Mesothelial cell of epicardium (in vitro differentiated cells): ENCODE data around the gene CPHXL2. TPM values are rescaled to one million over a fixed set of nuclear protein-coding genes. Genes with fewer than 3 reads are reported as not detected.

Experiments used
- DNase-seq, 2 experiments: peaks; one replicate each; pipeline ENCODE4 v3.0.0; 2021; ENCODE audit warnings: low spot score in 2 of 2; ENCODE audit not compliant: unreplicated experiment in 2 of 2
- H3K27ac Mint-ChIP-seq: 2 replicates; pipeline ENCODE4 v1.8.0; 2021; ENCODE audit warnings: mixed read lengths
- H3K27me3 Mint-ChIP-seq: 2 replicates; pipeline ENCODE4 v1.8.0; 2021; ENCODE audit warnings: low read depth, mixed read lengths
- H3K36me3 Mint-ChIP-seq: 2 replicates; pipeline ENCODE4 v1.8.0; 2021; ENCODE audit warnings: mixed read lengths
- H3K4me1 Mint-ChIP-seq: 2 replicates; pipeline ENCODE4 v1.8.0; 2021; ENCODE audit warnings: mixed read lengths
- H3K4me3 Mint-ChIP-seq: 2 replicates; pipeline ENCODE4 v1.8.0; 2021; ENCODE audit warnings: mild to moderate bottlenecking, moderate library complexity, mixed read lengths
- H3K9me3 Mint-ChIP-seq: 2 replicates; pipeline ENCODE4 v1.8.0; 2021; ENCODE audit warnings: mixed read lengths
- total RNA-seq: library from RNA; stranded (reverse); gene quantifications from 3 replicates; pipeline ENCODE4 v1.2.1, GENCODE V29; 2021
- TF ChIP-seq, protein P1 (sequence below): fragments of 200-600 bp; sonication (generic); IDR thresholded peaks from one replicate; pipeline ENCODE4 v1.5.0; 2021; ENCODE audit warnings: antibody characterized with exemption; ENCODE audit not compliant: unreplicated experiment

Gene CPHXL2
- not detected in 3 replicates for total RNA-seq

DNA sequence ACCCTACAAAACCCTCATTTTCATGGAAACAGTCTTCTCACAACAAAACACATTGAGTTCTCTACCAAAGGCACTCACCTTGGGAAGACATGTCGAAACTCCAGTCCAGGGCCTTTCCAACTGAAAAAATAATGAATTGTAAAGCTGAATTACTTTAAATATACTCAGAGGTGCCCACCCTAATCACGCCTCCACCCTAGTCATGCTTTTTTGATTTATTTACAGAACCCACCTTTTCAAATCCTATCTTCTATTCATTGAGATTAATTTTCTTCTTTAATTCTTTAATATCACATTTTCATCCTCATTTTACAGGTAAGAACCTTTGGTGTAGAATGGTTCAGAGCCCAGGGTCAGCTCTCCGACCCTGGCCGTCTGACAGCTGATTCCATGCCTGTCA lies at the start of gene CPHXL2:
CPHXL2 (minus strand) TSS at position 101 of the 400 bp plus-strand sequence; CDS start at position 91, 10 bp downstream.
- TF ChIP-seq, protein P1, sequence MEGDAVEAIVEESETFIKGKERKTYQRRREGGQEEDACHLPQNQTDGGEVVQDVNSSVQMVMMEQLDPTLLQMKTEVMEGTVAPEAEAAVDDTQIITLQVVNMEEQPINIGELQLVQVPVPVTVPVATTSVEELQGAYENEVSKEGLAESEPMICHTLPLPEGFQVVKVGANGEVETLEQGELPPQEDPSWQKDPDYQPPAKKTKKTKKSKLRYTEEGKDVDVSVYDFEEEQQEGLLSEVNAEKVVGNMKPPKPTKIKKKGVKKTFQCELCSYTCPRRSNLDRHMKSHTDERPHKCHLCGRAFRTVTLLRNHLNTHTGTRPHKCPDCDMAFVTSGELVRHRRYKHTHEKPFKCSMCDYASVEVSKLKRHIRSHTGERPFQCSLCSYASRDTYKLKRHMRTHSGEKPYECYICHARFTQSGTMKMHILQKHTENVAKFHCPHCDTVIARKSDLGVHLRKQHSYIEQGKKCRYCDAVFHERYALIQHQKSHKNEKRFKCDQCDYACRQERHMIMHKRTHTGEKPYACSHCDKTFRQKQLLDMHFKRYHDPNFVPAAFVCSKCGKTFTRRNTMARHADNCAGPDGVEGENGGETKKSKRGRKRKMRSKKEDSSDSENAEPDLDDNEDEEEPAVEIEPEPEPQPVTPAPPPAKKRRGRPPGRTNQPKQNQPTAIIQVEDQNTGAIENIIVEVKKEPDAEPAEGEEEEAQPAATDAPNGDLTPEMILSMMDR: no peak
- H3K4me3 Mint-ChIP-seq: no peak within 1 kb of the TSS
- H3K36me3 Mint-ChIP-seq: peaks cover under 1% of the 10 kb centered on the region
- no peaks in the 10 kb centered on the region for H3K27me3 Mint-ChIP-seq
- DNase-seq: no peak
- H3K27ac Mint-ChIP-seq: no peak within 1 kb of the TSS
- peaks cover under 1% of the 10 kb centered on the region for H3K9me3 Mint-ChIP-seq
- H3K4me1 Mint-ChIP-seq: no peaks in the 10 kb centered on the region

DNA sequence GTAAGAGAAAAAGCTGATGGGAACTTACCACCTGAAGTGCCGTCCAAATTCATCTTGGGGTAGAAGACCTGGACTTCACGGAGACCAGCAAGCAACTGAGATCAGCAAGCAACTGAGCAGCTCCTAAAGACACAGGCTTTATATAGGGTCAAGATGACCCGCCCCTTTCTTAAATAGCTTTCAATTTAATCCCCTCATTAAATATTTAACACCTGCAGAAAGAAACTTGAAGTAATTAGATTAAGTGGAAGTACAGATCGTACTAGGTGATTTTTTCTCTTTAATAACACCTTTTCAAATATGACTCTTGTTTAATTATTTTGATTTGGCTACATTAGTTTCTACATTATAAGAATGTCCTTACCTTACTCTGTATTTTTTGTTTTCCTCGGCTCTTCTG lies 49.6 kb upstream of the CPHXL2 start, which contains the start of gene CPHXL:
CPHXL (minus strand) TSS at position 101 of the 400 bp plus-strand sequence; CDS start at position 53, 48 bp downstream.
- Mint-ChIP-seq H3K4me3 (no peak within 1 kb of the TSS), H3K27me3 (no peaks in the 10 kb centered on the region), H3K27ac (no peak within 1 kb of the TSS), H3K36me3 (no peaks in the 10 kb centered on the region), H3K9me3 (peaks cover 20% of the 10 kb centered on the region), H3K4me1 (no peaks in the 10 kb centered on the region)
- no peak for DNase-seq
- TF ChIP-seq, protein P1: no peak

DNA sequence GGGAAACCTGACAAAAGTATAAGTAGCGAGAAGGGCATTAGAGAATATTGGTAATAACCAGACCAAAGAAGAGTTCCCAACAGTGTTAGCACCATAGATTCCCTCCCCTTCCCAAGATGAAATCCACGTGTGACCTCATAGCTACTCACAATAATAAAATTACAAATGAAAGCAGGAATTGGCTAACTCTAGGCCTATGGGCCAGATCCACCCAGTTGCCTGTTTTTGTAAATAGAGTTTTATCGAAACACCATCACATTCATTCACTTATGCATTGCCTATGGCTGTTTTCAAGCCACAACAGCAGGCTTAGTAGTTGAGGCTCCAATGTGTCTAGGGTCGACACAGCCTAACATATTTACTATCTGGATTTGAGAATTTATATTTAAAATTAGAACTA lies 41.6 kb upstream of the CPHXL2 start:
- H3K27me3 Mint-ChIP-seq: no peaks in the 10 kb centered on the region
- H3K4me3 Mint-ChIP-seq: no peak overlapping the region
- H3K9me3 Mint-ChIP-seq: peaks cover 47% of the 10 kb centered on the region
- no peak for DNase-seq
- TF ChIP-seq, protein P1: no peak
- no peak overlapping the region for H3K27ac Mint-ChIP-seq
- no peaks in the 10 kb centered on the region for H3K36me3 Mint-ChIP-seq
- H3K4me1 Mint-ChIP-seq: no peaks in the 10 kb centered on the region

DNA sequence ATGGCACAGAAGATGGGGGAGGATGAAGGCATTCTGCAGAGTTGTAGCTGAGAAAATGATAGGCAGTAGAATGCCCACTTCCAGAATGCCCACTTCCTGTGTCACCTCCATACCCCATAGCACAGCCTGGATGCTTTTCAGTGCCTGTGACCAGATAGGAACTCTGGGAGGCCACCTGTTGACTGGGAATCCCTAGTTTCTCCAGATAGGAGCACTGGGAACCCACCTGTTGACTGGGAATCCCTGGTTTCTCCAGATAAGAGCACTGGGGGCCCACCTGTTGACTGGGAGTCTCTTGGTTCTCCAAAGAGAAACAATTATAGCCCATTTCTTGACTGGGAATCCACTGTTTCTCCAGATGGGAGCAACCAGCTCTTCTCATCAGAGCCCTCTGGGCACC lies 37.9 kb upstream of the CPHXL2 start:
- peaks cover 48% of the 10 kb centered on the region for H3K9me3 Mint-ChIP-seq
- H3K36me3 Mint-ChIP-seq: peaks cover 1% of the 10 kb centered on the region
- no peak for DNase-seq
- TF ChIP-seq, protein P1: no peak
- H3K4me1 Mint-ChIP-seq: no peaks in the 10 kb centered on the region
- no peak overlapping the region for H3K4me3 Mint-ChIP-seq
- H3K27me3 Mint-ChIP-seq: no peaks in the 10 kb centered on the region
- H3K27ac Mint-ChIP-seq: no peak overlapping the region

DNA sequence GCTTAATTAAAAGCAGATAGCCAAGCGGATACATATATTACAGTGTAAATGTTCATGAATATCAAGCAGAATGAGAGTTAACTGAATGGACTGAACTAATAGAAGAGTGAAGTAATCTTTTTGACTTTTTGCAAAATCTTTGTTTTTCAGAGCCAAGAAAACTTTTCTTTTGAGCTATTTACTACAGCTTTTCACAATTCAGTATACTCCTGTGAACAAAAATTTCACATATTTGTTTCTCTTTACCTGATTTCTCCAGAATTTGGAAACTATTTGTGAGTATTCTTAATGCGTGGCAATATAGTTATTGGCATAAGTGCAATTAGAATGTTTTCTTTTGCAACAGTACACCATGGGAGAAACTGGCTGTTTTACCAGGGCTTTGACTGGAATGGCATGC lies 33.5 kb upstream of the CPHXL2 start:
- H3K27me3 Mint-ChIP-seq: no peaks in the 10 kb centered on the region
- H3K9me3 Mint-ChIP-seq: peaks cover 58% of the 10 kb centered on the region
- TF ChIP-seq, protein P1: no peak
- H3K4me3 Mint-ChIP-seq: no peak overlapping the region
- H3K27ac Mint-ChIP-seq: no peak overlapping the region
- H3K4me1 Mint-ChIP-seq: no peaks in the 10 kb centered on the region
- DNase-seq: no peak
- peaks cover 1% of the 10 kb centered on the region for H3K36me3 Mint-ChIP-seq

DNA sequence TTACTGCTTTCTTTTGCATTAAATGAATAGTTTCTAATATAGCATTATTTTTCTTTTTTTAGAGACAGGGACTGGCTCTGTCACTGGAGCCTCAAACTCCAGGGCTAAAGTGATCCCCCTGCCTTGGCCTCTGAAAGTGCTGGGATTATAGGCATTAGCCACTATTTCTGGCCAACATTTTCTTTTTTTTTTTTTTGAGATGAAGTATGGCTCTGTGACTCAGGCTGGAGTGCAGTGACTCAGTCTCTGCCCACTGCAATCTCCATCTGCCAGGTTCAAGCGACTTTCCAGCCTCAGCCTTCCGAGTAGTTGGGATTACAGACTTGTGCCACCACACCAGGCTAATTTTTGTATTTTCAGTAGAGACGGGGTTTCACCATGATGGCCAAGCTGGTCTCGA lies 26.5 kb upstream of the CPHXL2 start:
- Mint-ChIP-seq H3K27me3 (no peaks in the 10 kb centered on the region), H3K27ac (no peak overlapping the region), H3K36me3 (no peaks in the 10 kb centered on the region), H3K4me1 (no peaks in the 10 kb centered on the region), H3K9me3 (peaks cover 20% of the 10 kb centered on the region), H3K4me3 (no peak overlapping the region)
- DNase-seq: no peak
- TF ChIP-seq, protein P1: no peak
